Trophoblast cell (in vitro differentiated cells and primary cell): ENCODE results near the gene TAT.

Source experiments
- DNase-seq, 2 donors: peaks; one replicate each; pipeline ENCODE4 v3.0.0-alpha.2; 2016
- H2AFZ ChIP-seq: 2 replicates; pipeline ENCODE4 v1.6.1; 2013; ENCODE audit warnings: low read length, moderate library complexity, mild to moderate bottlenecking; ENCODE audit not compliant: insufficient read depth, poor library complexity
- H2AK5ac ChIP-seq: 2 replicates; pipeline ENCODE4 v1.6.1; 2013; ENCODE audit warnings: mild to moderate bottlenecking, low read length
- H2BK120ac ChIP-seq: 2 replicates; pipeline ENCODE4 v1.6.1; 2013; ENCODE audit warnings: low read length, mild to moderate bottlenecking, moderate library complexity; ENCODE audit not compliant: insufficient read depth, poor library complexity
- H2BK12ac ChIP-seq: 2 replicates; pipeline ENCODE4 v1.6.1; 2013; ENCODE audit warnings: mild to moderate bottlenecking, low read length, moderate library complexity
- H2BK5ac ChIP-seq: 2 replicates; pipeline ENCODE4 v1.6.1; 2013; ENCODE audit warnings: low read length, low read depth, moderate library complexity, mild to moderate bottlenecking; ENCODE audit not compliant: poor library complexity
- H3K14ac ChIP-seq: 2 replicates; pipeline ENCODE4 v1.6.1; 2013; ENCODE audit warnings: mild to moderate bottlenecking, low read length
- H3K18ac ChIP-seq: 2 replicates; pipeline ENCODE4 v1.6.1; 2013; ENCODE audit warnings: mild to moderate bottlenecking, low read length
- H3K23ac ChIP-seq: 2 replicates; pipeline ENCODE4 v1.6.1; 2013; ENCODE audit warnings: low read length
- H3K27ac ChIP-seq: 2 replicates; pipeline ENCODE4 v1.5.1; 2013; ENCODE audit warnings: low read depth, mild to moderate bottlenecking, inconsistent platforms, low read length, moderate library complexity
- H3K27me3 ChIP-seq: 2 replicates; pipeline ENCODE4 v1.6.1; 2013; ENCODE audit warnings: inconsistent platforms, mild to moderate bottlenecking, low read length, moderate library complexity; ENCODE audit not compliant: insufficient read depth
- H3K36me3 ChIP-seq, 2 experiments: 1 replicate in 1 of 2; 2 replicates in 1 of 2; pipeline ENCODE4 v1.6.1; 2013; ENCODE audit warnings: low read length in 2 of 2, mild to moderate bottlenecking in 2 of 2, moderate library complexity in 1 of 2; ENCODE audit not compliant: insufficient read depth in 2 of 2, control insufficient read depth in 1 of 2
- H3K4ac ChIP-seq: 2 replicates; pipeline ENCODE4 v1.6.1; 2013; ENCODE audit warnings: low read depth, mild to moderate bottlenecking, low read length, moderate library complexity
- H3K4me1 ChIP-seq, 2 experiments: 1 replicate in 1 of 2; 2 replicates in 1 of 2; pipeline ENCODE4 v1.6.1; 2013; ENCODE audit warnings: low read length in 2 of 2, mild to moderate bottlenecking in 2 of 2, moderate library complexity in 1 of 2; ENCODE audit not compliant: insufficient read depth in 2 of 2, control insufficient read depth in 1 of 2
- H3K4me2 ChIP-seq: 2 replicates; pipeline ENCODE4 v1.6.1; 2013; ENCODE audit warnings: inconsistent platforms, mild to moderate bottlenecking, low read length, moderate library complexity
- H3K4me3 ChIP-seq: 2 replicates; pipeline ENCODE4 v1.5.1; 2013; ENCODE audit warnings: mild to moderate bottlenecking, low read depth, low read length, inconsistent platforms
- H3K79me1 ChIP-seq: one replicate; pipeline ENCODE4 v1.6.1; 2013; ENCODE audit warnings: low read length
- H3K79me2 ChIP-seq: 2 replicates; pipeline ENCODE4 v1.6.1; 2013; ENCODE audit warnings: low read length, mild to moderate bottlenecking; ENCODE audit not compliant: control insufficient read depth, insufficient read depth, poor library complexity
- H3K9ac ChIP-seq: 2 replicates; pipeline ENCODE4 v1.6.1; 2013; ENCODE audit warnings: mild to moderate bottlenecking, low read length
- H3K9me3 ChIP-seq: 2 replicates; pipeline ENCODE4 v1.6.1; 2013; ENCODE audit warnings: low read depth, mild to moderate bottlenecking, control low read depth, inconsistent platforms, low read length; ENCODE audit not compliant: insufficient read depth
- H4K12ac ChIP-seq: 2 replicates; pipeline ENCODE4 v1.6.1; 2013; ENCODE audit warnings: low read depth, mild to moderate bottlenecking, low read length, moderate library complexity
- H4K8ac ChIP-seq: 2 replicates; pipeline ENCODE4 v1.6.1; 2013; ENCODE audit warnings: low read depth, mild to moderate bottlenecking, low read length, moderate library complexity
- H4K91ac ChIP-seq: one replicate; pipeline ENCODE4 v1.6.1; 2013; ENCODE audit warnings: low read depth, mild to moderate bottlenecking, low read length, moderate library complexity
- WGBS: extraction: QIAGEN DNeasy Blood & Tissue Kit; methylation state at CpG from one replicate; pipeline ENCODE4 v1.1.7; 2013; ENCODE audit warnings: missing lambda C conversion rate; ENCODE audit not compliant: insufficient read length, insufficient coverage; ENCODE audit errors: extremely low coverage; 5-methylcytosine and 5-hydroxymethylcytosine counted together

TAT gene

GRCh38 chr16:71537643-71538042 is 39.2 kb downstream of the TAT start:
- no peak overlapping the region for H3K4ac ChIP-seq
- WGBS = no CpG with 5 or more reads among the region's 6 CpGs
- H3K4me3 ChIP-seq = no peak overlapping the region
- H3K27ac ChIP-seq = no peak overlapping the region
- no peaks in the 10 kb centered on the region for H3K4me1 ChIP-seq
- H3K79me2 ChIP-seq = no peaks in the 10 kb centered on the region
- no peak overlapping the region for H3K4me2 ChIP-seq
- no peak overlapping the region for H2BK12ac ChIP-seq
- H3K23ac ChIP-seq = no peak overlapping the region
- H2BK5ac ChIP-seq = no peak overlapping the region
- peak; percentile 71 to 87 for DNase-seq
- H4K91ac ChIP-seq = no peak overlapping the region
- H4K12ac ChIP-seq = no peak overlapping the region
- H2BK120ac ChIP-seq = no peak overlapping the region
- no peaks in the 10 kb centered on the region for H3K79me1 ChIP-seq
- no peak overlapping the region for H4K8ac ChIP-seq
- no peaks in the 10 kb centered on the region for H3K36me3 ChIP-seq
- H2AFZ ChIP-seq = no peak overlapping the region
- no peak overlapping the region for H2AK5ac ChIP-seq
- H3K9me3 ChIP-seq = no peaks in the 10 kb centered on the region
- no peak overlapping the region for H3K9ac ChIP-seq
- H3K27me3 ChIP-seq = no peaks in the 10 kb centered on the region
- H3K18ac ChIP-seq = no peak overlapping the region
- no peak overlapping the region for H3K14ac ChIP-seq

- H3K27me3 ChIP-seq = no peaks in the 10 kb centered on the region
- H3K27ac ChIP-seq = no peak overlapping the region
- H4K8ac ChIP-seq = no peak overlapping the region
- H4K12ac ChIP-seq = no peak overlapping the region
- no peak overlapping the region for H3K4me2 ChIP-seq
- no peaks in the 10 kb centered on the region for H3K79me1 ChIP-seq
- no peak overlapping the region for H2BK12ac ChIP-seq
- no peaks in the 10 kb centered on the region for H3K4me1 ChIP-seq
- H3K4ac ChIP-seq = no peak overlapping the region
- H3K79me2 ChIP-seq = no peaks in the 10 kb centered on the region
- no peak overlapping the region for H4K91ac ChIP-seq
- H3K18ac ChIP-seq = no peak overlapping the region
- no peak overlapping the region for H3K4me3 ChIP-seq
- no peaks in the 10 kb centered on the region for H3K9me3 ChIP-seq
- no peak overlapping the region for H3K23ac ChIP-seq
- no CpG with 5 or more reads among the region's 28 CpGs for WGBS
- DNase-seq = peak in 1 of 2 donors; percentile 7
- H2AK5ac ChIP-seq = no peak overlapping the region
- no peak overlapping the region for H3K14ac ChIP-seq
- no peak overlapping the region for H3K9ac ChIP-seq
- no peak overlapping the region for H2BK120ac ChIP-seq
- no peak overlapping the region for H2BK5ac ChIP-seq
- H2AFZ ChIP-seq = no peak overlapping the region
- no peaks in the 10 kb centered on the region for H3K36me3 ChIP-seq
Measured at GRCh38 chr16:71536752-71537499, 40.0 kb downstream of the TAT start.

GRCh38 chr16:71532366-71532765 is 44.5 kb downstream of the TAT start:
- Histone ChIP-seq H3K18ac (no peak overlapping the region), H2AFZ (no peak overlapping the region), H3K9ac (no peak overlapping the region), H3K79me1 (no peaks in the 10 kb centered on the region), H4K91ac (no peak overlapping the region), H2BK120ac (no peak overlapping the region), H3K9me3 (no peaks in the 10 kb centered on the region), H3K14ac (no peak overlapping the region), H4K8ac (no peak overlapping the region), H2AK5ac (no peak overlapping the region), H3K27ac (no peak overlapping the region), H2BK5ac (no peak overlapping the region), H3K4me1 (no peaks in the 10 kb centered on the region), H3K4me3 (no peak overlapping the region), H4K12ac (no peak overlapping the region), H3K79me2 (no peaks in the 10 kb centered on the region), H2BK12ac (no peak overlapping the region), H3K4me2 (no peak overlapping the region), H3K27me3 (no peaks in the 10 kb centered on the region), H3K4ac (no peak overlapping the region), H3K36me3 (no peaks in the 10 kb centered on the region), H3K23ac (no peak overlapping the region)
- DNase-seq = no peak
- WGBS = no CpG with 5 or more reads among the region's 3 CpGs

GRCh38 chr16:71528863-71529262 is 48.0 kb downstream of the TAT start:
- no peak overlapping the region for H2BK120ac ChIP-seq
- no peak overlapping the region for H4K91ac ChIP-seq
- no peak overlapping the region for H3K14ac ChIP-seq
- no peaks in the 10 kb centered on the region for H3K36me3 ChIP-seq
- H2AFZ ChIP-seq = no peak overlapping the region
- H2BK5ac ChIP-seq = no peak overlapping the region
- no peak overlapping the region for H3K23ac ChIP-seq
- no peak overlapping the region for H2BK12ac ChIP-seq
- H3K4me2 ChIP-seq = no peak overlapping the region
- no peak overlapping the region for H3K4me3 ChIP-seq
- H3K18ac ChIP-seq = no peak overlapping the region
- no CpG with 5 or more reads among the region's 4 CpGs for WGBS
- no peak overlapping the region for H3K27ac ChIP-seq
- no peak for DNase-seq
- H3K9ac ChIP-seq = no peak overlapping the region
- H3K79me2 ChIP-seq = no peaks in the 10 kb centered on the region
- H4K8ac ChIP-seq = no peak overlapping the region
- no peak overlapping the region for H2AK5ac ChIP-seq
- H4K12ac ChIP-seq = no peak overlapping the region
- H3K4ac ChIP-seq = no peak overlapping the region
- H3K27me3 ChIP-seq = no peaks in the 10 kb centered on the region
- H3K4me1 ChIP-seq = peaks cover 6 to 7% of the 10 kb centered on the region in 2 experiments
- H3K9me3 ChIP-seq = no peaks in the 10 kb centered on the region
- peaks cover 4% of the 10 kb centered on the region for H3K79me1 ChIP-seq
